ENCODE results near the gene ZNF761. TPM values are rescaled to one million over a fixed set of nuclear protein-coding genes. Genes with fewer than 3 reads are reported as not detected.

ZNF761 gene
- total and polyA plus RNA-seq, 2 donors (not counting 3 experiments of a cell fraction or from before 2014, with no cell fraction given), result 6.4 to 8.8 TPM

DNA sequence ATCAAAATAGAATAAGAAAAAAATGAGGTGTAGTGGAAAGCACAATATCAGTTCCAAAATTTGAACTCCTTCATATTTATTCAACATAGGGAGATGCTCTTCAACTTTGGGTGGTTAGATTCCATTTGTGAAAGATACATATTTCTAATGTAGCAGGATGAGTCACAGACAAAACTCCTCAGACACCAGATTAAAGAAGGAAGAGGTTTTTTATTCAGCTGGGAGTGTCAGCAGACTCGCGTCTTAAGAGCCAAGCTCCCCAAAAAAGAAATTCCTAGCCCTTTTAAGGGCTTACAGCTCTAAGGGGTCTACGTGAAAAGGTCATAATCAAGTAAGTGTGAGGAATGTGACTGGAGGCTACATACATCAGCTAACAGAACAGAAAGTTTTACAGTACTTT is 43.6 kb upstream of the ZNF761 start:
- no peak overlapping the region for H3K27ac ChIP-seq (ENCODE audit: insufficient read depth, low read depth, low read length)
- H3K9me3 ChIP-seq (replicated peaks; ENCODE audit: control insufficient read depth, insufficient read depth, low read length), result no peaks in the 10 kb centered on the region
- no peaks in the 10 kb centered on the region for H3K27me3 ChIP-seq (ENCODE audit: control insufficient read depth in 2 of 2, insufficient read depth in 2 of 2, low read length in 2 of 2)
- TF ChIP-seq GATA2 (IDR thresholded peaks at IDR 0.05; ENCODE audit: insufficient read depth, insufficient read length, low read depth, low read length) (no peak), JUN (IDR thresholded peaks at IDR 0.05; ENCODE audit: borderline replicate concordance, insufficient read depth, insufficient read length, low read depth) (no peak), FOS (IDR thresholded peaks at IDR 0.05; ENCODE audit: borderline replicate concordance, insufficient read depth, low read length) (no peak), MYC (IDR thresholded peaks at IDR 0.05; ENCODE audit: low read depth, low read length) (no peak), EZH2 (IDR thresholded peaks at IDR 0.05; ENCODE audit: borderline replicate concordance, low read depth, low read length, severe bottlenecking) (no peak), POLR2AphosphoS5 (IDR thresholded peaks at IDR 0.05; ENCODE audit: insufficient read depth, low read depth, low read length) (no peak), POLR2A (IDR thresholded peaks at IDR 0.05; ENCODE audit: low read depth, low read length) (no peak)
- TF ChIP-seq, protein P1, sequence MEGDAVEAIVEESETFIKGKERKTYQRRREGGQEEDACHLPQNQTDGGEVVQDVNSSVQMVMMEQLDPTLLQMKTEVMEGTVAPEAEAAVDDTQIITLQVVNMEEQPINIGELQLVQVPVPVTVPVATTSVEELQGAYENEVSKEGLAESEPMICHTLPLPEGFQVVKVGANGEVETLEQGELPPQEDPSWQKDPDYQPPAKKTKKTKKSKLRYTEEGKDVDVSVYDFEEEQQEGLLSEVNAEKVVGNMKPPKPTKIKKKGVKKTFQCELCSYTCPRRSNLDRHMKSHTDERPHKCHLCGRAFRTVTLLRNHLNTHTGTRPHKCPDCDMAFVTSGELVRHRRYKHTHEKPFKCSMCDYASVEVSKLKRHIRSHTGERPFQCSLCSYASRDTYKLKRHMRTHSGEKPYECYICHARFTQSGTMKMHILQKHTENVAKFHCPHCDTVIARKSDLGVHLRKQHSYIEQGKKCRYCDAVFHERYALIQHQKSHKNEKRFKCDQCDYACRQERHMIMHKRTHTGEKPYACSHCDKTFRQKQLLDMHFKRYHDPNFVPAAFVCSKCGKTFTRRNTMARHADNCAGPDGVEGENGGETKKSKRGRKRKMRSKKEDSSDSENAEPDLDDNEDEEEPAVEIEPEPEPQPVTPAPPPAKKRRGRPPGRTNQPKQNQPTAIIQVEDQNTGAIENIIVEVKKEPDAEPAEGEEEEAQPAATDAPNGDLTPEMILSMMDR (IDR thresholded peaks at IDR 0.05; ENCODE audit: extremely low read depth in 1 of 2, insufficient read depth in 1 of 2, low read depth in 1 of 2, low read length in 2 of 2), result no peak
- TF ChIP-seq, protein P2, sequence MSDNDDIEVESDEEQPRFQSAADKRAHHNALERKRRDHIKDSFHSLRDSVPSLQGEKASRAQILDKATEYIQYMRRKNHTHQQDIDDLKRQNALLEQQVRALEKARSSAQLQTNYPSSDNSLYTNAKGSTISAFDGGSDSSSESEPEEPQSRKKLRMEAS (IDR thresholded peaks at IDR 0.05; ENCODE audit: insufficient read depth, insufficient read length), result no peak
- no TSS peak for BruUV-seq (replicated peaks)
- no peak overlapping the region for H3K9ac ChIP-seq (replicated peaks; ENCODE audit: extremely low read depth, insufficient read depth, low read length)
- H3K36me3 ChIP-seq (ENCODE audit: control insufficient read depth in 2 of 2, extremely low read depth in 1 of 2, insufficient read depth in 2 of 2, low read length in 2 of 2), result no peaks in the 10 kb centered on the region
- DNase-seq (ENCODE audit: low read depth, low spot score) (no peak), FAIRE-seq (no peak)
- no peak overlapping the region for H3K4me3 ChIP-seq (replicated peaks in 1 of 3; ENCODE audit: insufficient read depth in 1 of 3, low read depth in 1 of 3, low read length in 3 of 3)
- no peaks in the 10 kb centered on the region for H3K79me2 ChIP-seq (ENCODE audit: control insufficient read depth, insufficient read depth, low read length)
- dilution Hi-C loops (cut with MboI; ENCODE audit: extremely low pct_ligation_motif_present, low sequenced_read_pairs), result no loop called here
- ChIA-PET POLR2A (no interaction called here), CTCF (interaction anchor here (1.5 to 1.6 kb wide), 2 partner anchors 14 to 193 kb away, joined by 3 to 4 read pairs; no protein-coding TSS in a partner anchor)
- no peak overlapping the region for H3K4me2 ChIP-seq (ENCODE audit: insufficient read depth, low read length)
- H4K20me1 ChIP-seq (replicated peaks; ENCODE audit: control insufficient read depth, extremely low read depth, insufficient read depth, low read length), result no peaks in the 10 kb centered on the region
- H2AFZ ChIP-seq (ENCODE audit: low read depth, low read length), result no peak overlapping the region
- no peaks in the 10 kb centered on the region for H3K4me1 ChIP-seq (ENCODE audit: control insufficient read depth, extremely low read depth, insufficient read depth, low read length)
- intact Hi-C loops (cut with micrococcal nuclease), result no loop called here
- no peaks in the 10 kb centered on the region for H3K9me1 ChIP-seq (replicated peaks; ENCODE audit: control insufficient read depth, extremely low read depth, insufficient read depth, low read length)
